Hematopoietic multipotent progenitor cell treated with erythropoietin and hydrocortisone succinate and interleukin-3 and kit ligand, for 4 days (in vitro differentiated cells): ENCODE data around the gene TMEM271.
"Not testable (repeated sequence)": the region's sequence is repeated elsewhere in the genome, so short reads cannot be mapped to it uniquely, and the experiment has no call there.

ENCODE experiments used
- DNase-seq: peaks from one replicate; pipeline ENCODE4 v3.0.0-alpha.2; 2015

The TMEM271 gene

GRCh38 chr4:578451-579443 is 2.7 kb upstream of the TMEM271 start:
- DNase-seq: no peak

GRCh38 chr4:577499-578450 is 1.7 kb upstream of the TMEM271 start:
- peak; percentile 59 for DNase-seq

GRCh38 chr4:576991-577498 is 950 bp upstream of the TMEM271 start:
- no peak for DNase-seq

- peak; percentile 78 for DNase-seq
These were observed 584 bp downstream of the TMEM271 start for GRCh38 chr4:575281-576141.

GRCh38 chr4:574346-575161 is 1.5 kb downstream of the TMEM271 start:
- DNase-seq: no peak

GRCh38 chr4:573122-573892 is 2.8 kb downstream of the TMEM271 start:
- no peak for DNase-seq

- DNase-seq: no peak
These were observed 3.5 kb downstream of the TMEM271 start for GRCh38 chr4:572594-572993.

- DNase-seq: no peak
These were observed 4.1 kb downstream of the TMEM271 start for GRCh38 chr4:571838-572572.

GRCh38 chr4:570754-571153 is 5.3 kb downstream of the TMEM271 start:
- no peak for DNase-seq

- DNase-seq: no peak
These were observed 6.0 kb downstream of the TMEM271 start for GRCh38 chr4:569958-570667.

GRCh38 chr4:568962-569361 is 7.1 kb downstream of the TMEM271 start:
- no peak for DNase-seq

GRCh38 chr4:568351-568652 is 7.8 kb downstream of the TMEM271 start:
- no peak for DNase-seq

- no peak for DNase-seq
These were observed 8.4 kb downstream of the TMEM271 start for GRCh38 chr4:567457-568350.

GRCh38 chr4:566508-567295 is 9.4 kb downstream of the TMEM271 start:
- no peak for DNase-seq

- DNase-seq: no peak
These were observed 10.1 kb downstream of the TMEM271 start for GRCh38 chr4:566035-566434.

- not testable (repeated sequence) for DNase-seq
These were observed 10.5 kb downstream of the TMEM271 start for GRCh38 chr4:565614-566013.

GRCh38 chr4:562458-562857 is 13.6 kb downstream of the TMEM271 start:
- DNase-seq: not testable (repeated sequence)
